NCI-H1092 (cell line): ENCODE measurements around the gene MLIP.
"Not testable (repeated sequence)": the region's sequence is repeated elsewhere in the genome, so short reads cannot be mapped to it uniquely, and the experiment has no call there.

ENCODE experiments used
- DNase-seq: peaks from one replicate; lab custom pipeline; 2025; lab: John Stamatoyannopoulos, UW

The MLIP gene

DNA sequence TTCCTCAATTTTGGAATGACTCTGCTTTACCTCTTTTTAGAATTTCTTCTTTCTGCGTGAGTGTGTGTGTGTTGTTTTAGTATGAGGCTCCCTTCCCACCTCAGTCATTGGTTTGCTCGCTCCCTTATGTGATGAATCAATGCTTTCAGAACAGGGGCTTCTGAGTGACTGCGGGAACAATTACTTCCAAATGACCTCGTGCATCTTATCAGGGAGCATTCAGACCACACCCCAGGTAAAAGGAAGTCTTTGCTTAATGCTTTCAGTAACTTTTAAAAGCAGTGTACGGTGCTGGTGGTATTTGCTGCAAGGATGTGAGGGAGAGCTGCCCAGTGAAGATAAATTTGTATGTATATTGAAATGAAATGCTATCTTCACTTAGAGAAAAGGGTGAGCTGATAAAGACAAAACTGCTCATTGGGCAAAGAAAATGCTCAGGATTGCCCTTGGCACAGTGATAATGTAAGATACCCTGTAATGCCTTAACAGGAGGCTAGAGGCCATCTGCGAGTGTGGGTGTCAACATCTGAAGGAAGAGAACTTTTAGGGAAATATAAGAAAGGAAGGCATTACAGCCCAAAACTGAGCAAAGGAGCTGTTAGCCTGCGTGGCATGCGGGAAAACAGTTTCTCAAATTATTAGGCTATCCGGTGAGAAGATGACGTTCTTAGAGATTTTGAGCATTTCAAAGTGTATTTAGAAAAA lies at the start of gene MLIP:
Gene MLIP (plus strand): TSS at position 103 of the 705 bp plus-strand sequence. CDS start 37 bp downstream, at position 140.
- DNase-seq = no peak

GRCh38 chr6:54063228-54063539 lies 48.1 kb upstream of the MLIP start:
- DNase-seq = no peak

GRCh38 chr6:54068694-54069093 lies 42.5 kb upstream of the MLIP start:
- DNase-seq = no peak

DNA sequence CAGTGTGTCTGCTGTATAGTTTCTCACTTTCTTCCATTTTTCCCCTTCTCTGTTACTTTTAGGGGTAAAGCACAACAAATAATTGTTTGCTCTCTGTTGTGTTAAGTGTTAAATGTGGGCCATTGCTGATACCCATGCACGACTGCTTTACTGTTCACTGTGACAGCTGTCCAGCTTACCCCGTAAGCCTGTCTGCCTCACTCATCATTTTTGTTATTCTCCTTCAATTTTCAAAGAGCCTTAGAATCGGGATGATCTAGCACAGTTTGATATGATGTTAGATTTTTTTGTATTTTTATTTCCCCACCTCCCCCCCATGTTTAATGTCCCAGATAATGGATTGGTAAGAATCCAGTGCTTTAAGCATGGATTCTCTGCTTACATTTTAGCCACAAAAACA lies 41.2 kb upstream of the MLIP start:
- DNase-seq = no peak

DNA sequence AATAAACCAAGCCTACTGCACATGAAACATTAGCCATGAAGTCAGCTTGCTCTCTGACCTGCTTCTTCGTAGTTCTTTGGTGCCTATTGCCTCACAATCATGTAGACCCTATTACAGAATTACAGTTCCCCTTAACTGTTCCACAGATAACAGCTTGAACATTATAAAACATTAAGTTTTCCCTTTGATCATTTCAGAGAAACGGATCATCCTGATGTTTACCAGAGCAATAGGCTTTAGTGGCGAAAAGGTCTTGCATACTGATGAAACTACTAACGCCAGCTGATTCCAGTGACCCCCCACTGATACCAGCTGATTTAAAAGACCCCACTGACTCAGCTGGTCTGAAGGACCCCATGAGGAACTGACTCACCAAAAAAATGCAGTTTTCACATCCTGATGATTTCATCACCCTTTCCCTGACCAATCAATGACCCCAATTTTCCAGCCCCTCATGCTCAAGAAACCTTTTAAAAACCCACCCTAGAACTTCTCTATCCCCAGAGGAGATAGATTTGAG lies 39.4 kb upstream of the MLIP start:
- no peak for DNase-seq

DNA sequence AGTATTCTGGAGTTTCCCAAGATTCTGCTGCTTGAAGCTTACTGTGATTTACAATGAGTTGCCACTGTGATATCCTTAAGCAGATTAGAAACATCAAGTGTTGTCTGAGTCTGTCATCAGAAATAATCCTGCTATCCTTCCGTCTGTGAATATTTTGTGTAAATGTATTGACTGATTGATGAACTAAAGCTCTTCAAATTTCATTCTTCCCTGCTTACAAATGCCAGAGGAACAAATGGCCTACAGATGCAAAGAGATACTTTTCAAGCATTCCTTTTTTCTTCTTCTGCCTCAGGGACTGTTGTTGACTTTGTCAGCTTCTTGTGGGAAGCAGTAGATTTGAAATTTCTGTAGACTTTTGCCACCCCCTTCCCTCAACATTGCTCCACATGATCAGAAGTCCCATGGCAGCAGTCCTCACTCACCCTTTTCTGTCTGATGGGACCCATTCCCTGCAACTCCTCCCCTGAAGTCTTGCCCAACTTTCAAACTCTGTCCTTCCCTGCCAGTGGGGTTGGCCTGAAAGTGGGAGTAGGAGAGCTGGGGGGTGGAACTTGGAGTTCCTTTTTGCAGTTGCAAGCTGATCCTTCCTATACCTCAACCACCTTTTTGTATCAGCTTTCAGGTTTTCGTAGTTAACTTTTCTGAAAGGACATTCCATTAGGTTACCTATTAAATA lies 38.5 kb upstream of the MLIP start:
- no peak for DNase-seq

DNA sequence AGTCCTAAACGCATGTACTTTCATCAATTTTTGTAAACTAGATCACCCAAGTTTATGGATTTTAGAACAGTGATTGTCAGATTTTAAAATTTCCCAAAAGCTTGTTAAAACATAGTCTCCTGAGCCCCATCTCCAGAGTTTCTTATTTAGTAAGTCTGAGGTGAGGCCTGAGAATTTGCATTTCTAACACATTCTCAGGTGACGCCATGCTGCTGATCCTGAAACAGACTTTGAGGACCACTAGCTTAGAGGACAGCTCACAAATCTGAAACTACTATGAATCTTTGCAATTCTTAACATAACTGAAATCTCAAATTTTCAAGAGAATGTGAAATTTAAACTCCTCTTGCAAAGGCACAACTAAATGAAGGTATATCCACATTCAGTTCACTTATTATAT lies 37.8 kb upstream of the MLIP start:
- no peak for DNase-seq

DNA sequence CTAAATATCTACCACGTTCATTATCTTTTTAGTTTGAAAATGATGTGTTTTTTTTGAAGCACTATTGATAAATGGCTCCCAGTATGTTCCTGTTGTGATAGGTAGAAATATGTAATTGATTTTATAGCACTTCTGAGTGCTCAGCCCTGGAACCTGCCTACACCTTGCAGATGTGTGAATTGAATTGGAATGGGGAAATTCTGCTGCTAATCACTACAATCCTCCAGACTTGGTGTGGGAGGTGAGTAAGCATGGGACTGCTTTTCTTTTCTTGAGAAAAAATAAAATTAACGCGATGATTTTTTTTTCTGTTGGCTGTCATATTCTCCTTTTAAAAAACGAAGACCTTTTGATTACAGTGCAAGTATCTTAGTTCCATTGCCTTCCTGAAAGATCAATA lies 37.1 kb upstream of the MLIP start:
- no peak for DNase-seq

GRCh38 chr6:54074578-54075195 lies 36.6 kb upstream of the MLIP start:
- DNase-seq = no peak

- DNase-seq = no peak
These were observed 35.0 kb upstream of the MLIP start for GRCh38 chr6:54076159-54076789.

DNA sequence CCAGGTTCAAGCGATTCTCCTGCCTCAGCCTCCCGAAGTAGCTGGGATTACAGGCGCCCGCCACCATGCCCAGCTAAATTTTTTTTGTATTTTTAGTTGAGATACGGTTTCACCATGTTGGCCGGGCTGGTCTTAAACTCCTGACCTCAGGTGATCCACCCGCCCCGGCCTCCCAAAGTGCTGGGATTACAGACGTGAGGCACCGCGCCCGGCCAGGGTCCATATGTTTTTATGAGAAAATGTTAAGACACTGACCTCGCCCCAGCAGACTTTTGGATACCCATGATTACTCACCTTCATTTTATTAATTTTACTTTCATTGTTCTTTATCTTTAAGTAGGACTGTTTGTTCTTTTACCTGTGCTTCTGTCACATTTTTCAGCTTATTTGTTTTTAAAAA lies 29.7 kb upstream of the MLIP start:
- not testable (repeated sequence) for DNase-seq

DNA sequence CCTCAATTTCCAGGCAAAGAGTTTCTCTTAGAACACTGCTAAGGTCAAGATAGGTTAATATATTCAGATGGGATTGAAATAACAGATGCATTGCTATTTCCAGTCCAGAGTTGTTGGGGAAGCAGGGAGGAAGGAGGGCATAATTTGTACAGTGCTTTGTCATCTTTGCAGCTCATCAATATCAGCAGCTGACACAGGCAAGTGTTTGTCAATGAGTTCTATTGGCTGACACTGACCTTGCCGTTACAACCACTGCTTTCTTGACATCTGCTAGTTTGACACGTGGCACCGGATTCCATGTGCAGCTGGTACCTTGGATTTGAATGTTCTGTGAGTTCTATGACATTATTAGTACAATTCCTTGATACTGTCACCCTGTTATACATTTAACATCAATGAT lies 28.0 kb upstream of the MLIP start:
- no peak for DNase-seq

- no peak for DNase-seq
These were observed 27.0 kb upstream of the MLIP start for GRCh38 chr6:54084231-54084630.

- DNase-seq = no peak
These were observed 26.2 kb upstream of the MLIP start for GRCh38 chr6:54085047-54085446.

DNA sequence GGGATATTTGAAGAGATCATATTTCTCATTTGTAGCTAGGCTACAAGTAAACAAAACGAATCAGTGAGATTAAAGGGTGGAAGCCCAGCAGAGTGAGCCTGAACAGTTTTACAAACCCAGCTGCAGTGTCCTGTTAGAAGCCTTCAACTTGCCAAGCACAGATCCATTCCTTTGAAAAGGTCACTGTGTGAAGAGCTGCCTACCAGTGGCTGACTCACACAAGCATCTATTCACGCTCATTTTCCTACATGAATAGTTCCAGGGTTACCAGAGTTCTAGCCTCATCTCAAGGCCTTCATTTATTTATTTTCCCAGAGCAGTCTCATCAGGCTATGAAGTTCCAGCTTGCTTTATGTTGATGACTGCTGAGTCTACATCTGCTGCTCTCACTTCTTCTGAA lies 25.7 kb upstream of the MLIP start:
- no peak for DNase-seq

- no peak for DNase-seq
These were observed 24.8 kb upstream of the MLIP start for GRCh38 chr6:54086439-54086838.

GRCh38 chr6:54087721-54088120 lies 23.5 kb upstream of the MLIP start:
- no peak for DNase-seq

DNA sequence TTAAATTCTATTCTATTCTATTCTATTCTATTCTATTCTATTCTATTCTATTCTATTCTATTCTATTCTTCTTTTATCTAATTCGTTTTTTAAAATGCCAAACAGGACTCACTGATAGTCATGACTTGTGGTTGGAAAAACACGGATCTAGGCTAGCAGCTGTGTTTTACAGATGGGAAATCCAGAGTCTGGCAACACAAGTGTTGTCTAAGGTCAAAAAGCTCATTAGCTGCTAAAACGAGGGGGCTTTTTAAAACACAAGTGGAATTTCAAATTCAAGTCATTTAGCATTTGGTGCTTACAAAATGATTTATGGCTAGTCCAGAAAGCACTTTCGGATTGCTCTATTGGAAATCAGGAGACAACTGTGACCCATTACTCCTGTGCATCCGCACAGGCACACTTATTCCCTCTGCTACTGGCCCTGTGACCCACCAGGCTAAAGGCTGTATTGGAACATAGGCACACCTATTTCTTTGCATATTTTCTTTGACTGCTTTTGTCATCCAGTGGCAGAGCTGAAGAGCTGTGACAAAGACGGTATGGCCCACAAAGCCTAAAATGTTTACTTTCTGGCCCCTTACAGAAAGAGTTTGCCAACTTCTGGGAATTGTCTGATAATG lies 17.8 kb upstream of the MLIP start:
- no peak for DNase-seq

GRCh38 chr6:54094293-54094692 lies 16.9 kb upstream of the MLIP start:
- DNase-seq = no peak

GRCh38 chr6:54094786-54095185 lies 16.5 kb upstream of the MLIP start:
- no peak for DNase-seq

DNA sequence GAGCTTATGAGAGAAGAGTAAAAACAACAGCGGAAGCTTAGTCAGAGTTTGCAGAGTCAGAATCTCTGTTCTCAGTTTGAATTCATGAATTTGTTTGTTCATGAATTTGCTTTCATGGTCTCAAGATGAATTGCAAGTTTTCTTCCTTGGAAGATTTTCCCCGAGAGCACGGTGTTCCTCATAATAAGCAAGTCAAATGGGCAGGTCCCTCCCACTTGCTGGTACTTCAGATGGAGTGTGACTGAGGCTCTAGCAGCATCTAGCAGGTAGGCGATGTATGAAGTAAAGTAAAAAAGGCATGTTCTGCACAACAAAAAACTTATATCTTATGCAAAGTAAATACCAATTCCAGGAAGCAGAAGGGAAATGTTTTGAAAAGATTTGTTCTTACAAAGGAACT lies 15.5 kb upstream of the MLIP start:
- DNase-seq = no peak

- DNase-seq = no peak
These were observed 14.4 kb upstream of the MLIP start for GRCh38 chr6:54096811-54097210.
